Mucosa of descending colon (tissue), 3 donors: ENCODE data around the gene PHLPP2. TPM values are rescaled to one million over a fixed set of nuclear protein-coding genes. Genes with fewer than 3 reads are reported as not detected.

Source experiments
- ATAC-seq: fragments of 200-7000 bp; cut with Tn5 transposase; one replicate; pipeline ENCODE4 v1.9.1; 2020; ENCODE audit warnings: mild to moderate bottlenecking, moderate library complexity
- DNase-seq, 3 donors: peaks; one replicate each; pipeline ENCODE4 v3.0.0-alpha.2; 2020
- H3K36me3 ChIP-seq: fragments of 200-600 bp; one replicate; pipeline ENCODE4 v1.8.0; 2021; ENCODE audit warnings: low read depth, mild to moderate bottlenecking
- H3K4me1 ChIP-seq: fragments of 200-600 bp; one replicate; pipeline ENCODE4 v1.8.0; 2021; ENCODE audit warnings: low read depth, mild to moderate bottlenecking
- H3K4me3 ChIP-seq: fragments of 200-600 bp; one replicate; pipeline ENCODE4 v1.8.0; 2021; ENCODE audit warnings: mild to moderate bottlenecking
- H3K9me3 ChIP-seq: fragments of 200-600 bp; one replicate; pipeline ENCODE4 v1.8.0; 2021; ENCODE audit warnings: mild to moderate bottlenecking
- CTCF ChIP-seq: fragments of 200-600 bp; IDR thresholded peaks from one replicate; pipeline ENCODE4 v1.8.0; 2022; ENCODE audit warnings: antibody characterized with exemption, mild to moderate bottlenecking
- intact Hi-C, 2 donors: fragments of 100-400 bp; cut with DNase I in 1 of 2; cut with micrococcal nuclease in 1 of 2; formaldehyde crosslinking; loops; one replicate each; pipeline versions ENCODE4 v1.11.0 to v1.11.1; 2022; cut with DNase I, micrococcal nuclease
- long read RNA-seq, 2 donors: library from polyadenylated mRNA; unstranded; transcript quantifications; one replicate each; pipeline ENCODE4 v2.0.0, GENCODE V29; 2019 to 2021
- total RNA-seq, 3 donors: library from RNA; stranded (reverse); fragmentation: NEBNext Ultra II Directional in 2 of 3; extraction: Animal tissue kit (Norgen Biotek cat#: 25700) in 2 of 3; gene quantifications; one replicate each; pipeline versions ENCODE4 v1.2.1 to v1.2.4, GENCODE V29; 2021 to 2023
- donor health status: DM: no; HTN: no; CAD: no; lungs with moderate emphysema.
- donor health status: DM: no; HTN: no; CAD: no.
- donor health status: DM: no; HTN: yes; CAD: no.

The PHLPP2 gene
- total RNA-seq: 10 to 100 TPM; 42.0 to 85.5 (median 54.7) TPM
- long read RNA-seq, donor 1, full-length matches to known transcripts: 2 of 34 reads
- long read RNA-seq, donor 1, partial matches to known transcripts: 11 of 34 reads
- long read RNA-seq, donor 1, other reads (novel, unspliced or antisense): 21 of 34 reads
- long read RNA-seq, donor 2, partial matches to known transcripts: 1 of 6 reads
- long read RNA-seq, donor 2, other reads (novel, unspliced or antisense): 5 of 6 reads

GRCh38 chr16:71724320-71724751 is at the start of gene PHLPP2:
TSS of gene PHLPP2 (minus strand) at chr16:71724701. CDS start at chr16:71714795, 9,906 bp downstream.
- intact Hi-C loops: no loop called here
- ATAC-seq (no peak), DNase-seq (no peak)
- Histone ChIP-seq H3K4me1 (peaks cover 37% of the 10 kb centered on the region), H3K36me3 (no peaks in the 10 kb centered on the region), H3K4me3 (peak within 1 kb of the TSS; percentile 83), H3K9me3 (no peaks in the 10 kb centered on the region)
- no peak for TF ChIP-seq CTCF

- intact Hi-C loops: no loop called here
- no peak for DNase-seq
- H3K4me3 ChIP-seq: no peak overlapping the region
- ATAC-seq: no peak
- no peaks in the 10 kb centered on the region for H3K4me1 ChIP-seq
- no peaks in the 10 kb centered on the region for H3K36me3 ChIP-seq
- H3K9me3 ChIP-seq: no peaks in the 10 kb centered on the region
- TF ChIP-seq CTCF: no peak
These were observed 47.1 kb upstream of the PHLPP2 start for GRCh38 chr16:71771571-71771970.

- H3K4me1 ChIP-seq: no peaks in the 10 kb centered on the region
- H3K36me3 ChIP-seq: no peaks in the 10 kb centered on the region
- no peaks in the 10 kb centered on the region for H3K9me3 ChIP-seq
- intact Hi-C loops: no loop called here
- DNase-seq (no peak), ATAC-seq (no peak)
- TF ChIP-seq CTCF: no peak
- no peak overlapping the region for H3K4me3 ChIP-seq
These were observed 44.7 kb upstream of the PHLPP2 start for GRCh38 chr16:71769222-71769621.

GRCh38 chr16:71767060-71767900 is 42.8 kb upstream of the PHLPP2 start:
- no peak overlapping the region for H3K4me3 ChIP-seq
- DNase-seq (no peak), ATAC-seq (no peak)
- no peak for TF ChIP-seq CTCF
- H3K36me3 ChIP-seq: no peaks in the 10 kb centered on the region
- intact Hi-C loops: no loop called here
- H3K4me1 ChIP-seq: no peaks in the 10 kb centered on the region
- H3K9me3 ChIP-seq: no peaks in the 10 kb centered on the region

- H3K36me3 ChIP-seq: peaks cover 7% of the 10 kb centered on the region
- H3K4me1 ChIP-seq: no peaks in the 10 kb centered on the region
- ATAC-seq (no peak), DNase-seq (no peak)
- H3K9me3 ChIP-seq: no peaks in the 10 kb centered on the region
- no peak for TF ChIP-seq CTCF
- intact Hi-C loops: no loop called here
- H3K4me3 ChIP-seq: no peak overlapping the region
These were observed 37.7 kb upstream of the PHLPP2 start for GRCh38 chr16:71762186-71762585.
